Superior temporal gyrus (tissue), 1 donor: Measurements from ENCODE around the gene PTPN1.
"Not testable (repeated sequence)": the region's sequence is repeated elsewhere in the genome, so short reads cannot be mapped to it uniquely, and the experiment has no call there.

Experiments used
- DNase-seq: peaks from one replicate; pipeline ENCODE4 v3.0.0-alpha.2; 2016; ENCODE audit errors: extremely low spot score

PTPN1 gene

GRCh38 chr20:50557549-50558134 is 47.5 kb downstream of the PTPN1 start:
- DNase-seq, result no peak

- DNase-seq, result no peak
Measured at GRCh38 chr20:50558483-50558925, 48.3 kb downstream of the PTPN1 start.

- DNase-seq, result no peak
Measured at GRCh38 chr20:50559149-50559548, 49.0 kb downstream of the PTPN1 start.

DNA sequence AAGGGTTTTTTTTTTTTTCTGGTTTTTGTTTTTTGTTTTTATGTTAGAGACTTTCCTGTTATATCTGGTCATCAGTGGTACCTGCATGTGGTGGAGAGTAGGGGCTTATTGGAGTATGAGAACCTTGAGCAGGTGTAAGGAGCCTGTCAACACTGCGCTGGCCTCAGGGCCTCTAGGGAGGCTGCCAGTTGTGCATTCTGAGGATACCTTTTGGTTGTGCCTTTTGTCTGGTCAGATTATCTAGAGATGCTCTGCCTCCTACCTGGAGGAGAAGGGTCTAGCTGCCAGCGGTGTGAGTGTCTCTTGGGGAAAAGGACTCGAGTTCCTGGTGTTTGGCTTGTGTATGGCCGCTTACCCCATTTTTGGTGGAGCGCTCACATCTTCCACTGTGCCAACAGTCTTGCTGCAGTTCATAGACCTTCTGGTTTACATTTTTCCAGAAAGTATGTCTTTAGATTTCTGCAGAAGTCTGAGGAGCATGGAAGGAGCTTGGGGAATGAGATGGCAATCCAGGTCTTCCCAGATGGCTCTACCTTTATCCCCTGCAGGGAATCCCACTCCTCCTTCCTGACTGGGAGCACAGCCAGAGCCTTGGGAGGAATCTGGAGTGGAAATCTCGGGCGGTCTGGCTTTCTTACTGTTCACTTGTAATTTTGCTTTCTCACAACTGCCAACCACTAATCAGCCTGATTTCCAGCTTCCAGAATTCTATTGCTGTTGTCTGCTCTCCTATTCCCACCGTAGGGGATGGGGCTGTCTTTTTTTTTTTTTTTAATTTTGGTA is 49.9 kb downstream of the PTPN1 start:
- no peak for DNase-seq

GRCh38 chr20:50560867-50561266 is 50.7 kb downstream of the PTPN1 start:
- peak; percentile 40 for DNase-seq

GRCh38 chr20:50561379-50562078 is 51.3 kb downstream of the PTPN1 start:
- DNase-seq, result peak; percentile 60

GRCh38 chr20:50562262-50562701 is 52.1 kb downstream of the PTPN1 start:
- DNase-seq, result no peak

DNA sequence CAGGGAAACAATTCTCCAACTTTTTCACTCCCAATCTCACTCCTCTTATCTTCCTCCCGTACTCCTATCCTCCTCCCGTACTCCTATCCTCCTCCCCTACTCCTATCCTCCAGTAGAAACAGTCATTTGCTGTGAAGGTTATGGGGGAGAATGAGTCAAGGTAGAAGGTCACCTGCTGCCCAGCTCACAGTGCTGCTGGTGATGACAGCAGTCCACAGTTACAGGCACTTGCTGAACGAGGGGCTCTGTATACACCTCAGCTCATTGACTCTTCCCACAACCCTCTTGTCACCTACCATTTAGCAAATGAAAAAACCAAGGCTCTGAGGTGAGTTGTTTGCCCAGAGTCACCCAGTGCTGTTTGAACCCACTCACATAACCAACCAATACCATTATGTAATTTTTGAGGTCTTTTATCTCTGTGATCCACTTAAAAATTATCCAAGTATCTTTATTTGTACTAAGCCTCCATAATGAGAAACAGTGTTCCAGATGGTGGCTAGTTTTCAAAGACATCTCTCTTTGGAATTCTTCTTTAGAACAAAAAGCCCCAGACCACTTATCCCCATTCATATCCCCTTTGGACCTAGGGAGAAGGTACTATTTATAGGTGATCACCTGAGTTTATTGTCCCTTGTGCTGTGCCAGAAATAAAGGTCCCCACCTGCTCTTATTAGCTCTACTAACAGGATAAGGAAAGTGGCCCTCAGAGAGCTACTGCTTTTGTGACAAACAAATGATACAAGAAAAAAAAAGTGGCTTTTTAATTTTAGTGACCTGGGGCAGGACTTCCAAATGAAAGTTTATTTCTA is 53.2 kb downstream of the PTPN1 start:
- no peak for DNase-seq

- DNase-seq, result no peak
Measured at GRCh38 chr20:50565383-50565782, 55.2 kb downstream of the PTPN1 start.

DNA sequence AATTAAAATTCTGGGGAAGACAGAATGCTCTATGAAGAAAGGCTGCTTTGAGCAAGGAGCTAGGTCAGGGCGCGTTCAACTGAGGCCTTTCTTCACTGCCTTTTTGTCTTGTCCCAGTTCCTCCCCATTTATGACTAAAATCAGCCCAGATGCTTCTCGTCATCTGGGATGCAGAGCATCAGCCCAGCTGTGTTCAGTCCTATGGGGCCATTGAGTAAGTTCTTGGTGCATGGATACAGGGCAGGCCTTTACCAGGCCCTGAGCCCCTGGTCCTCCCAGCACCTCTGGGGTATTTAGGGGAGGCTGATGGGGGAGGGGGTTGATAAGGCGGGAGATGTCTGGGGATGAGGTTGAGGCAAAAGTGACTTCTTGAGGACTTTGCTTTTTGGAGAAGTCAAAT is 55.7 kb downstream of the PTPN1 start:
- no peak for DNase-seq

GRCh38 chr20:50567860-50568548 is 57.8 kb downstream of the PTPN1 start:
- DNase-seq, result no peak

DNA sequence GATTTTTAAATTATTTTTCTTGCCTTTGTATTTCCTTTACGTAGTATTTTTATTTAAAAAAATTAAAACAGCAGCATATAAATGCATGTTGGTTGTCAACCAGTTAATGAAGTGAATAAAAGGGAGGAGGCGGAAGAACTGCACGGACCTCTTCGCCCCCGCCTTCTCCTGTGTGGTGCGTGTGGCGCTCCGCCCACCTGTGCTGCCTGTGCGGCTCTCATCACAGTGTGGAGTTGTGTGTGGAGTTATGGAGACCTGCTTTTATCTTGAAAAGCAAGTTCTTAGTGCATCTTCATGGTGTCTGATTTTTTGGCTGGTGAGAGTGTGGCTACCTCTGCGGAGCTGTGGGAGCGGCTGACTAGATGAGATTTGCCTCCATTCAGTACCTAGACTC is 58.4 kb downstream of the PTPN1 start:
- no peak for DNase-seq

DNA sequence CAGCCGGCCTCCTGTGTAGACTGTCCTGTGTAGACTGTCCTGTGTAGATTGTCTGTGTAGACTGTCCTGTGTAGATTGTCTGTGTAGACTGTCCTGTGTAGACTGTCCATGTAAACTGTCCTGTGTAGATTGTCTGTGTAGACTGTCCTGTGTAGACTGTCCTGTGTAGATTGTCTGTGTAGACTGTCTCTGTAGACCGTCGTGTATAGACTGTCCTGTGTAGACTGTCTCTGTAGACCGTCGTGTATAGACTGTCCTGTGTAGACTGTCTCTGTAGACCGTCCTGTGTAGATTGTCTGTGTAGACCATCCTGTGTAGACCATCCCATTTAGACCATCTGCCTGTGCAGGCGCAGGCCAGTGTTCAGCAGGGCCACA is 59.3 kb downstream of the PTPN1 start:
- DNase-seq, result not testable (repeated sequence)

DNA sequence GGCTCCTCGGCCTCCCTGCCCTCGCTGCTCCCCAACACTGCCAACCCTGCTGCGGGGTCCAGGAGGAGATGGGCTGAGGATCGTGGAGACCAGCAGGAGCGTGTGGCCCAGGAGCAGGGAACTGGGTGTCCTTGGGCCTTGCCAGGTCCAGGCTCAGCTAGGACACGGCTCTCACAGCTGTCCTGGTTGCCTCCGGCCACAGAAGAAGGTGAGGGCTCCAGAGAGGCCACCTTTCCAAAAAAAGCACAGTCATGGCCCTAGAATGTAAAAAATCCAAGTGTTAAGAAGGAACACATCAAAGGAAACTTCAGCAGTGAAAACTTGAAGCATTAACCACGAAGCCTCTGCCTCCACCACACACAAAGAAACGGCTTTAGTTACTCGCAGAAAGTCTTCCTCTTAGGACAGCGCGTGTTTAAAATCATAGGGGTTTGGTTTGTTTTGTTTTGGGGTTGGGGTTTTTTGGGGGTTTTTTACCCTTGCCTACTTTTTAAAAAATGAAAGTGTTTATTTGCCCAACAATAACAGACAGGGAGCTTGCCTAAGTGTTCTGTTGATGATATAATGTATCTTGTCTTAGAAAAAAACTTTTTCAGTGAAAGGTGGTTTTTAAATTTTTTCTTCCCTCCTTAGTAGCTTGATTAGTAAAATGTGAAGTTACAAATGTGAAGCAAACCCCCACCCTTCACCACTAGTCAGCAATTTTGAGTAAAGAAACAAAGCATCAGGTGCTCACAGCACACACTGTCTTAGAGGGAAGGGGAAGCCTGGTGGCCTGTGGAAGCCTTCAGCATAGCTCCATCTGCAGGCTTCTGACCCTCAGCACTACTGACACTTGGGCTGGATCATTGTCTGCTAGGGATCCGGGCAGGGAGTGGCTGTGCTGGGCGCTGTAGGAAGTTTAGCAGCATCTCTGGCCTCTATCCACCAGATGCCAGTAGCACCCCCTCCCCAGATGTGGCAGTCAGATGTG is 60.0 kb downstream of the PTPN1 start:
- no peak for DNase-seq

GRCh38 chr20:50571466-50571865 is 61.3 kb downstream of the PTPN1 start:
- DNase-seq, result no peak

DNA sequence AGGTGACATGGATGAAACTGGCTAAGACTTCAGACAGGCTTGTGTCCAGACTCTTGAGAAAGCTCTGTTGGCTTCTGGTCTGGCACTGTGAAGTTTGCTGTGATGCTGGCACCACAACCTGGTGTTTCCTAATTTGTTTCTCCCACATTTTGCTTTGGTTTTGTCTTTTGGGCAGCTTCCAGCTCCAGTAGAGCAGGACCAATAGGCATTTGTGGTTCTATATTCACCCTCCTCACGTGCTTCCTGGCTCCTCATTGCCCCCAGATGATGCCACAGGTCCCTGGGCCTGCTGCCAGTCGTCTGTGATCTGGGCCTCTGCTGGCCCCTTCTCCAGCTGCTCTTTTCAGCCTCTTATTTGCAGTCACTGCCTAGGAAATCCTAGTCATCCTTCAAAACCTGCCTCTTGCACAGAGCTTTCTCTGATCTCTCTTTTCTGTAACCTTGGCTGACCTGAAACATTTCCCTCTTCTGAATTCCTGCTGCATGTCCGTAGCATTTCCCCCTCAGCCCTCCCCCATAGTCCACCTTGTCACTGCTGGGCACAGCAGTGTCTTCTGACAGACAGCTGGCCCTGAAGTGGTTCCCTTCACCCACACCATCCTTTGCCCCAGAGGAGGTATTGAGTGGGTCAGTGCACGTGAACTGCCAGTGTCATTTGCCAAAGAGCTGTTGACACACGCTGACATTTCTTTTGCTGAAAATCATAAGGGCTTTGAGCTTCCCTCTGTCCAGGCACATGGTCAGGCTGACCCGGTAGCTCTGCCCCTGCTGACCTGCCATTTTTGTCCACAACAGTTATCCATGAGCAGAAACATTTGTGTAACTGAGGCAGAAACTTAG is 63.0 kb downstream of the PTPN1 start:
- DNase-seq, result peak; percentile 59

GRCh38 chr20:50574108-50574507 is 63.9 kb downstream of the PTPN1 start:
- DNase-seq, result no peak

DNA sequence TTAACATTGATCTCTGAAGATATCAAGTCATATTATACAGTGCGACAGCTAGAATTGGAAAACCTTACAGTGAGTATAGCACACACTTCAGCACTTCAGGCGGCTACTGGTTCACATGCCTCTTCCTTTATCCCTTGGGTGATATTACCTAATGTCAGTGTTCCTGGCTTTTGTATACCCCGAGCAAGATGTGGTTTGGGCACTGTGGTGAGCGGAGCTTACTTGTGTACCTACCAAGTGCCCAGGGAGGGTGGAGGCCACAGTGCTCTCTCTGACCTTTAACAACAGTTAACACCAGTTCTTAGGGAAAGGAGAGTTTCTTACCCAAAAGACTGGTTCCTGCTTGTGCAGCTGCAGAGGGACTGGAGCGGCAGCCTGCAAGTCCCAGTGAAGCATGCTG is 64.4 kb downstream of the PTPN1 start:
- DNase-seq, result no peak
